CD4-positive, alpha-beta T cell treated with Interleukin-4 for 4 hours (primary cell): ENCODE measurements around the gene CDK7.

Experiments used
- DNase-seq: peaks from one replicate; pipeline ENCODE4 v3.0.0-alpha.2; 2020

Gene CDK7

DNA sequence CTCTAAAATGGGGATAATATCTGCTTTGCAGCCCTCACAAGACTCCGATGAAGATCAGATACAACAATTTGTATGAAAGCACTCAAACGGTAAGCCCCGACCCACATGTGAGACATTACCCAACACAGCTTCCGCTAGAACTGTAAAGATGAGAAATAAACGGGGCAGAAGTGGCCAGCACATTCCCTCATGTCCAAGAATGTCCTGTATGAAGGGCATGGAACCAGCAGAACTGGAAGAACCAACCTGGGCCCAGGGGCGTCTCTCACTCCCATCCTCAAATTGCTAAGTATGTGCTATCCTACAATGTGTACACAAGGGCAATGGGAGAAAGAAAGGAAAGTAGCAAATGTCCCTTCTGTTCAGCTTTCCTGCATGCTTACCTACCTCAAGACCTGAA lies 64.9 kb downstream of the CDK7 start:
- DNase-seq = no peak

DNA sequence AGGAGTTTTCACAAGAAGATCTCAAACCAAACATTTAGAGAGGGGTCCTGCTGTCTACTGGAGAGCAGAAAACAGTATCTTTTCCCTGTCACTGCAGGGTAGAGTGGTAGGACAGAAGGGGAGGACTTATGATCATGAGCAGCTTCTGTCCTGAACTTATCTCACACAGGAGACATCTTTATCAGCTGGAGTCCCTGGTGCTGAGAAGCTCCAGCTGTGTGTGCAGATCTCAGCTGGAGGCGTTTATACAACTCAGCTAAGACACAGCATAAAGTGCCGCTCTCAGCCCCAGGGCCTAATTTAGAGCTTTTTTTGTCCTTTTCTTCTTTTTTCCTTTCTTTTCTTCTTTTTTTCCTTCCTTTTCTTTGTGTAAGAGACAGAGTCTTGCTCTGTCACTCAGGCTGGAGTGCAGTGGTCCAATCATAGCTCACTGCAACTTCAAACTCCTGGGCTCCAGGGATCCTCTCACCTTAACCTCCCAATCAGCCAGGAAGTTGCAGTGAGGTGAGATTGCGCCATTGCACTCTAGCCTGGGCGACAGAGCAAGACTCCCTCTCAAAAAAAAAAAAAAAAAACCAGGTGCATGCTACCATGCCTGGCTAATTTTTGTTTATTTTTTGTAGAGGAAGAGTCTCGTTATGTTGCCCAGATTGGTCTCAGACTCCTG lies 66.0 kb downstream of the CDK7 start:
- no peak for DNase-seq

DNA sequence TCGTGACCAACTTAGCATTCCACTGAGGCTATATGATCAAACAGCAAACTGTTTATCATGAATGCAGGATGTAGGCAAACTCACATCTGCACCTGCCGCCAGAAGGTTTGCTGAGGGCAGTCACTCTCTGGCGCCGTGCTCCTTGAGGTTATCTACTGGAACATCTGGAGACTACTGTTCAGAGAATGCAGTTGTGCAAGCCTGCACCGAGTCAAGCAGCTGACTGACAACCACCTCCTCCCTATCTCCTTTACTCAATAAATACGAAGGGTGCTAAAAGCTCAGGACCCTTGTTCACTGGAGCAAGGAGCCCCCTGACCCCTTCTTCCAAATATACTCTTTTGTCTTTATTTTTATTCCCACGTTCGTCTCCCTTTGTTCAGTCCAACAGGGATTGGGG lies 70.8 kb downstream of the CDK7 start:
- no peak for DNase-seq

DNA sequence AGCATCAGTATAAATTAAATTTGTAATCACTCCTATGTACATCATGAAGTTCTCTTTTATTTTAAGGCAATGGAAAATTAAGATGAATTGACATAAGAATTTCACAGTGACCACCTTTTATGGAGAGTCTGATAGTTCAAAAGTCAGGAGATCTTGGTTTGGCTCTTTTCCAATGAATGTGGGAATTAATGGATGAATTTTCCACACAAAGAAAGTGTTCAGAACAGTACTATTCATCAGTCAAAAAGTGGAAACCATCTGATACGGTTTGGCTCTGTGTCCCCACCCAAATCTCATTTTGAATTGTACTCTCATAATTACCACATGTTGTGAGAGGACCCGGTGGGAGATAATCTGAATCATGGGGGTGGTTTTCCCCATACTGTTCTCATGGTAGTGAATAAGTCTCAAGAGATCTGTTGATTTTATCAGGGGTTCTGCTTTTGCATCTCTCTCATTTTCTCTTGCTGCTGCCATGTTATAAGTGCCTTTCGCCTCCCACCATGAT lies 73.4 kb downstream of the CDK7 start:
- no peak for DNase-seq

DNA sequence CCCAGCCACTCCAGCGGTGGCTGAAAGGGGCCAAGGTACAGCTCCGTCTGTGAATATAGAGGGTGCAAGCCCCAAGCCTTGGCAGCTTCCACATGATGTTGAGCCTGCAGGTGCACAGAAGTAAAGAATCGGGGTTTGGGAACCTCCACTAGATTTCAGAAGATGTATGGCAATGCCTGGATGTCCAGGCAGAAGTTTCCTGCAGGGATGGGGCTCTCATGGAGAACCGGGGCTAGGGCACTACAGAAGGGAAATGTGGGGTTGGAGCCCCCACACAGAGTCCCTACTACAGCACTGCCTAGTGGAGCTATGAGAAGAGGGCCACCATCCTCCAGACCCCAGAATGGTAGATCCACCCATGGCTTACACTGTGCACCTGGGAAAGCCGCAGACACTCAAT lies 74.7 kb downstream of the CDK7 start:
- no peak for DNase-seq

DNA sequence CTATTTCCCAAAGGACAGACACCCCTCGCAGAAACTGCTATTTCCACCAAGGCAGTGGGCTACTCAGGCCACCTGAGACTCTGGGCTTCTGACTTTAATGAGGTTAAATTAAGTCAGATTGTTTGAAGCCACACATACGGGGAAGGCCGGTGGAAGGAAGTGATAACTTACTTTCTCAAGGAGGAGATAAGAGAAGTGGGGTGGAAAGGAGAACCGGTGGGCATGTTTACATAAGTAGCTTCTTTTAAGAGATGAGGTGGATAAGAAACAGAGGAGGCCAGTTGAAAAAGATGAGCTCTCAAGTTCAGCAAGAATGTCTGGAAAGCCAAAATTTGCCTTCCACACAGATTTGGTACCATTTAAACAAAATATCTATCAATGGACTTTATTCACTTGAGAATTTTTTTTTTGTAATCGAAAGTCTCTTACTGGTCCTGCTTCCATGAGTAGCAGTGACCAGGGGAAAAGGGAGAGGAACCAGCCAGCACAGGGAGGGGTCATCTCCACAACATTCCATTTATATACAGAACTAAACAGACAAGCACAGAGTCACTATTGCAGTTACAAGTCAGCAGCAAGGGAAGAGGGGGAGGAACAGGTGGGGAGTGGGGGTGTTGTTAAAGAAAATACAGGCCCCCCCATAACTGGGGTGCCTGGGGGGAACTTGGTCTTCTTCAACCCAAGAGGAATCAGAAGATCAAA lies 77.9 kb downstream of the CDK7 start:
- no peak for DNase-seq

DNA sequence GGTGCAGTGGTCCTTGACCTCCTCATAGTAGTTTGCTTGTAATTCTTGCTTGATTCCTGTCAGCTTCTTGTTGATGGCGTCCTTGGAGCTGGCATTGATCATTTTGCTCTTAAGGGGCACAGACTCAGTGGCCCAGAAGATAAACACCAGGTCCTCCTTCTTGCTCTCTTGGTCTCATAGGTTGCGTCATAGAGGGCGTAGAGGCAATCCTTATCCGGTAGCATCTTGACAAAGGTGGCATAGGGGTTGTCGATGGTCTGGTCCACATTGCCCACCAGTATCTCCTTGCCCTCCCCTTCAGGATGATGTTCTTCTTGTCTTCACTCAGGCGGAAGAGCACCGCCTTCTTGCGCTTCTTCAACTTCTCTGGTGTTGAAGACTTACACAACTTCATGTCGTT lies 78.7 kb downstream of the CDK7 start:
- DNase-seq = no peak

DNA sequence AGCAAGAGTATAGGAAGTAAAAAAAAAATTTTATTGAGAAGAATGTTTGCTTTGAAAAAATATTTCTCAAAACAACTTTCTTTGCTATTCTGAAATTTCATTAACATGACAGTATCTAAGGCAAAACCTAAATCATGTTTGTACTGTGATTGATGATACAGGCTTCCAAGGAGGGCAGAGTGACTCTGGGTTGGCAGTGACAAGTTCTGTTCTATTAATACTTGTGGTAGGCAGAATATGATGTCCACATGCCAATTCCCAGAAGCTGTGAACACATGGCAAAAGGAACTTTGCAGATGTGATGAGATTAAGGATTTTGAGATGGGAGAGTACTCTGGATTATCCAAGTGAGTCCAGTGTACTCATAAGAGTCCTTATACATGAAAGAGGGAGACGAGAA lies 81.3 kb downstream of the CDK7 start:
- DNase-seq = no peak

DNA sequence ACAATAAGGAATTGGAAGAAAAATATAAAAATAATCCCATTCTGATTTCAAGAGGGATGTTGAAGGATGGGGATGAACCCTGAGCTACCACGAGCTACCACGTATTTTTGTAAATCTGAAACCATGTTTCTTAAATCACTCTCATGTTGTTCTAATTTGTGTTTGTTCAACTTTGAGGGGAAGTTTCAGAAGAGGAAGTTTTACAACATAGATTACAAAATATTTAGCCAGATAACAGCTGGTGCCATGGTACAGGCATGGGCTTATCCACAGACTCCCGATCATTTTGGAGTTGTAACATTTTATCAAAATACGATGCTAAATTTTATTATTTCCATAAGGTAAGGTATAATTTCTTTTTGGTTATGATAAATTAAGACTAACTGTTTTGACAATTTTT lies 82.7 kb downstream of the CDK7 start:
- DNase-seq = no peak

DNA sequence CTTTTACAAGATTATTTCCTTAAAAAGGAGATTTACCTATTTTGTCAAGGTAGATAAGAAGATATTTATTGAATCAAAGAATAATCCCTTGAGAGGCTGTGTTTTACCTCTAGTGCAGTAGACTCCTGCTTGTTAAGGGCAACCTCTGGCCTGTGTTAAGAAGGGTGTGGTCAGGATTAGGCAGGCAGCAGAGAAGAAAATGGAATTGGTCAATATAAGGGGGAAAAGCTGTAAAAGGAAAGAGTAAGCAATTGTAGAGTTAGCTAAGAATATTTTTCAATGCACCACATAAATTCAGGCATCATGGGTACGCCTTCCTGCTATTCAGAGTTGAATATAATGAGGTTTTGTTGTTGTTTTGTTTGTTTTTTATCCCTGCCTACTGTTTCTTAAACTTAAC lies 91.7 kb downstream of the CDK7 start:
- no peak for DNase-seq
